GM08714 (cell line): ENCODE results near the gene CAPN8.

Source experiments
- H3K4me3 ChIP-seq: fragments of 200-500 bp; sonication (Bioruptor generic); 2 replicates; pipeline ENCODE4 v1.5.1; 2014; ENCODE audit warnings: mild to moderate bottlenecking, low read length, inconsistent platforms
- ZNF274 ChIP-seq: IDR thresholded peaks from 2 replicates; pipeline ENCODE4 v1.6.1; 2012; ENCODE audit warnings: mild to moderate bottlenecking, low read depth, low read length

Gene CAPN8

GRCh38 chr1:223553957-223554356, 111.5 kb downstream of the CAPN8 start:
- no peak overlapping the region for H3K4me3 ChIP-seq
- TF ChIP-seq ZNF274 = no peak

GRCh38 chr1:223551610-223552009, 113.9 kb downstream of the CAPN8 start:
- TF ChIP-seq ZNF274 = no peak
- no peak overlapping the region for H3K4me3 ChIP-seq

GRCh38 chr1:223549740-223550139, 115.8 kb downstream of the CAPN8 start:
- H3K4me3 ChIP-seq = no peak overlapping the region
- TF ChIP-seq ZNF274 = no peak

GRCh38 chr1:223547316-223548114, 118.0 kb downstream of the CAPN8 start:
- no peak overlapping the region for H3K4me3 ChIP-seq
- no peak for TF ChIP-seq ZNF274

- no peak for TF ChIP-seq ZNF274
- H3K4me3 ChIP-seq = no peak overlapping the region
Observed at GRCh38 chr1:223545343-223545742, 120.2 kb downstream of the CAPN8 start.

GRCh38 chr1:223543560-223543959, 121.9 kb downstream of the CAPN8 start:
- TF ChIP-seq ZNF274 = no peak
- H3K4me3 ChIP-seq = no peak overlapping the region

GRCh38 chr1:223542831-223543230, 122.7 kb downstream of the CAPN8 start:
- H3K4me3 ChIP-seq = no peak overlapping the region
- TF ChIP-seq ZNF274 = no peak

GRCh38 chr1:223540485-223541106, 124.9 kb downstream of the CAPN8 start:
- no peak for TF ChIP-seq ZNF274
- no peak overlapping the region for H3K4me3 ChIP-seq

- TF ChIP-seq ZNF274 = no peak
- no peak overlapping the region for H3K4me3 ChIP-seq
Observed at GRCh38 chr1:223539750-223540149, 125.8 kb downstream of the CAPN8 start.

- no peak overlapping the region for H3K4me3 ChIP-seq
- TF ChIP-seq ZNF274 = no peak
Observed at GRCh38 chr1:223538981-223539380, 126.5 kb downstream of the CAPN8 start.

- no peak overlapping the region for H3K4me3 ChIP-seq
- no peak for TF ChIP-seq ZNF274
Observed at GRCh38 chr1:223535319-223535718, 130.2 kb downstream of the CAPN8 start.

GRCh38 chr1:223534677-223535076, 130.8 kb downstream of the CAPN8 start:
- no peak overlapping the region for H3K4me3 ChIP-seq
- TF ChIP-seq ZNF274 = no peak

- TF ChIP-seq ZNF274 = no peak
- no peak overlapping the region for H3K4me3 ChIP-seq
Observed at GRCh38 chr1:223533708-223534107, 131.8 kb downstream of the CAPN8 start.

GRCh38 chr1:223531742-223532341, 133.7 kb downstream of the CAPN8 start:
- TF ChIP-seq ZNF274 = no peak
- no peak overlapping the region for H3K4me3 ChIP-seq

- no peak overlapping the region for H3K4me3 ChIP-seq
- TF ChIP-seq ZNF274 = no peak
Observed at GRCh38 chr1:223525957-223526356, 139.5 kb downstream of the CAPN8 start.
